GM12891 (cell line): ENCODE results near the gene ZNF614.

Source experiments
- POLR2A ChIP-seq: IDR thresholded peaks from 2 replicates; pipeline ENCODE4 v1.6.1; 2011; ENCODE audit warnings: low read depth, low read length, control low read depth
- POLR2AphosphoS5 ChIP-seq: IDR thresholded peaks from 2 replicates; pipeline ENCODE4 v1.6.1; 2011; ENCODE audit warnings: low read depth, low read length, control low read depth
- SPI1 ChIP-seq: IDR thresholded peaks from 2 replicates; pipeline ENCODE4 v1.6.1; 2011; ENCODE audit warnings: low read depth, low read length, control low read depth
- TAF1 ChIP-seq: IDR thresholded peaks from 2 replicates; pipeline ENCODE4 v1.6.1; 2011; ENCODE audit warnings: low read depth, low read length, control low read depth

- TF ChIP-seq POLR2A (no peak), SPI1 (no peak), POLR2AphosphoS5 (no peak), TAF1 (no peak)
Observed at GRCh38 chr19:52069653-52070052, 41.5 kb upstream of the ZNF614 start.
